Left ventricle myocardium superior (tissue), 1 donor: ENCODE measurements around the gene ANKRD26. TPM values are rescaled to one million over a fixed set of nuclear protein-coding genes. Genes with fewer than 3 reads are reported as not detected.

Experiments
- ATAC-seq: fragments of 200-7000 bp; cut with Tn5 transposase; one replicate; pipeline ENCODE4 v1.9.1; 2020; ENCODE audit warnings: mild to moderate bottlenecking, moderate library complexity
- DNase-seq: peaks from one replicate; pipeline ENCODE4 v3.0.0-alpha.2; 2020
- intact Hi-C: fragments of 100-400 bp; cut with micrococcal nuclease; formaldehyde crosslinking; loops from one replicate; pipeline ENCODE4 v1.11.0; 2022
- total RNA-seq: library from RNA; stranded (reverse); fragmentation: NEBNext Ultra II Directional; extraction: Animal tissue kit (Norgen Biotek cat#: 25700); gene quantifications from one replicate; pipeline ENCODE4 v1.2.1, GENCODE V29; 2021
- donor health status: DM: no; HTN: yes; CAD: no; lungs with severe emphysema.

ANKRD26 gene
- total RNA-seq, 1 donor from 2014 or later: 12.3 TPM

DNA sequence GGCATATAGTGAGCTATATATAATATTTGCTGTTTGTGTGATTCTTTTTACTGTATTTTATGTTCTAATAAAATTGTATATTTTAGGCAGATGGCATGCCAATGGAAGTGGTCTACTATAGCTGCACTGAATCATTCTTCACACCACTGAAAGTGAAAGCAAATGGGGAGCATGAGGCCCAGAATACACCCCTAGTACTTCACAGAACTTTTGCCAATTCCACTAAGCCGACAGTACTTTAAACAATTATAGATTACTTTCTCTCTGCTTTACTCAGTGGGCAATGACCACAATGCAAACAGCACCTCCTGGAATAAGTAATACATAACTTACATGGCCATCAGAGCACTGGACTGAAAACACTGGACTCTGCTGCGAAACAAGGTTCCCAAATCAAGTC lies 70.2 kb downstream of the ANKRD26 start:
- ATAC-seq: no peak
- intact Hi-C loops: no loop called here
- DNase-seq: no peak

- DNase-seq (no peak), ATAC-seq (no peak)
- intact Hi-C loops: no loop called here
Observed at GRCh38 chr10:27022048-27022447, 78.2 kb downstream of the ANKRD26 start.

DNA sequence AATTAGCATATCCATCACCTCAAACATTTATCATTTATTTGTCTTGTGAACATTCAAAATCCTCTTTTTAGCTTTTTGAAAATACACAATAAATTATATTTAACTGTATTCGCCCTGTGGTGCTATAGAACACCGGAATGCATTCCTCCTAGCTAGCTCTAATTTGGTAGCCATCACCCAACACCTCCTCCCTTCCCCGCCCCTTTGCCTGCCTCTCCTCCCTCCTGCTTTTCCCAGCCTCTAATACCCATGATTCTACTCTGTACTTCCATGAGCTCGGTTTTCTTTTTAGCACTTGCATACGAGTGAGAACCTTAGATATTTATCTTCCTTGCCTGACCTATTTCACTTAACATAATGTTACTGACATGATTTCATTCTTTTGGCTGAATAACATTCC lies 80.1 kb downstream of the ANKRD26 start:
- peak; percentile 93 for ATAC-seq
- no peak for DNase-seq
- intact Hi-C loops: no loop called here

DNA sequence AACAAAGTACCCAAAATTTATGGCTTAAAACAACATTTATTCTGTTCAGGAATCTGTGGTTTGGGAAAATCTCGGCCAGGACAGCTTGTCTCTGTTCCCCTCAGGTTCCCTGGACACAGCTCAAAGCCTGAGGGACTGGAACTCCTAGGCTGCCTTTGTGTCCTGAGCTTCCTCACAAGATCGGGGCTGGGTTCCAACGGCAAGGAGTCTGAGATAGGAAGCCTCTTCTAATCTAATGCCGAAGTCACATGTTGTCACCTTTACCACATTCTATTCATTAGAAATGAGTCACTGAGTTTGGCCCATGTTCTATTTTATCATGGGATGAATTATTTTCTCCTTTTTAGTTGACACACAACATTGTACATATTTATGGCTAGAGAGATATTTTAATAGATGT lies 80.5 kb downstream of the ANKRD26 start:
- DNase-seq (no peak), ATAC-seq (peak; percentile 77)
- intact Hi-C loops: no loop called here

- no peak for ATAC-seq
- DNase-seq: no peak
- intact Hi-C loops: no loop called here
Observed at GRCh38 chr10:26997610-26998009, 102.7 kb downstream of the ANKRD26 start.

DNA sequence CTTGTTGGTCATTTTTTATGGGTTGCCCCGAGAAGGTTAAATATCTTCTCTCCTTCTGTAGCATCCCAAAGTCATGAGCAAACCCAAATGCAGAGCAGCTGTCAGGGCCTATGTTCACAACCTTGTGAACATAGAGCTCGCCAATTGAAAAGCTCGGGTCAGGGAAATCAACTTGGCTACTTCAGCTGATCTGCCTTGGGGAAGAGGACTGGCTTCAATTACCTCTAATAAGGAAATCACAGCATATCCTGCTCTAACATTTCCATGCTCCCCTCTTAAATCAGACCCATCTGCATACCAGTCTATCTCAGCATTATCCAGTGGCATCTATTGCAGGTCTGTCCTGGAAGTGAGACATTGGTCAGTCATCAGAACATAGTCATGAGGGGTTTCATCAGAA lies 105.6 kb downstream of the ANKRD26 start:
- ATAC-seq: no peak
- no peak for DNase-seq
- intact Hi-C loops: no loop called here

DNA sequence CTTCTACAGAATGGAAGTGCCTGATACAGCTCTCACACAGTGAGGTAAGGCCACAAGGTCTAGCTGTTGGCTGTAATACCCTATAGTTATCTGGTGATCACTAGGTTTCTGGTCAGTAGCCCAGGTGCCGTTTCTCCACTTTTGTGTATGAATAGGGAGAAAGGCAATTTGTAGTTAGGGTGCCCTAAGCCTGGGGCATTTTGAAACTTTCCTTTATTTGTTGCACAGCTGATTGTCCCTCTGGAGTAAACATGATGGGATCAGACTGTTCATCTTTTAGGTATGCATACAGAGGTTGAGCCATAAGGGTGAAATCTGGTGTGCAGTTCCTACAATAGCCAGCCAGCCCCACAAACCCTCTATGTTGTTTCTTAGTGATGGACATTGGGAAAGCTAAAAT lies 112.4 kb downstream of the ANKRD26 start:
- ATAC-seq (no peak), DNase-seq (no peak)
- intact Hi-C loops: no loop called here

GRCh38 chr10:26983156-26983555 lies 117.1 kb downstream of the ANKRD26 start:
- no peak for ATAC-seq
- intact Hi-C loops: no loop called here

GRCh38 chr10:26982058-26982457 lies 118.2 kb downstream of the ANKRD26 start:
- ATAC-seq (no peak), DNase-seq (no peak)
- intact Hi-C loops: no loop called here

More at GRCh38 chr10:26983156-26983555, 117.1 kb downstream of the ANKRD26 start:
- DNase-seq: no peak

DNA sequence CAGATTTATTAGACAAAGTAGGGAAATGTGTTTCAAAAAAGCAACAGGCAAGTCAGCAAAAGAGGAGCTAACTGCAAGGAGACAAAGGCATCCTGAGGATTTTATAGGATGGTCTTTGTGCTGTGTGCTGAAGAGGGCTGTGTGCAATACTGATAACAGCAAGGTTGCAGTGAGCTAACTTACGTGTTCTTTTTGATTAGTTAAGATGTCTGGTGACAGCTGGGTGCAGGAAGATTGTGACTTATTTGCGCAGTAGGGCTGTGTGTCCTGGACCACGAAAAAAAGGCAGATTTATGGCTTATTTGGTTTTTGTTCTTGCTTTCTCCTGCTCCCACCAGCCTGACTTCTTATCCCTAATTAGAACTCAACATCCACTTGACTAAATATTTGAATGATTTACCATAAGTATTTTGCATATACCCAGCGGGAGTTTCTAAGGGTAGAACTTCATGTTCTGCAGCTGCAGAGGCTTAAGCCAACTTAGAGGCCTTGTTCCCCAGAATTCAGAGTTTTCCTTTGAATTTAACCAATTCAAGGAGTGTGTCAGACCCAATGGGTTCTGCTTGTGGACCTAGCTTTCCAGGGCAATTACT lies 119.0 kb downstream of the ANKRD26 start:
- intact Hi-C loops: no loop called here
- ATAC-seq (no peak), DNase-seq (no peak)

DNA sequence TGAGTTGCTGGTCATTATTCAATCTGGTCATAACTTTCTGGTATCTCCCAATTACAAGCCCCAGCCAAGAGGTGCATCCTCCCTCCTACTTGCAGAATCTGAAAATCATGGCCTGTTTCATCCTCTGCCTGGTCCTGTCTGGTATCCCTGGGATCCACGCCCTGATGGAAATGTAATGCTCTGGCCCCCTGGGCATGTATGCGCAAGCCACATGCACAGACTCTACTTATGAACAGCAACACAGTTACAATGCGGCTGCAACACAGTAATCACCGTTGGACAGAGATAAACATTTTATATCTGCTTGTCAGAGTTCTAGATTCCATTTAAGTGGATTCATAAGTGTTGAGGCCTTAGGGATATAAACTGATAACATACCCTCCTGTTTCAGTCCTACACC lies 121.8 kb downstream of the ANKRD26 start:
- ATAC-seq: no peak
- no peak for DNase-seq
- intact Hi-C loops: no loop called here

DNA sequence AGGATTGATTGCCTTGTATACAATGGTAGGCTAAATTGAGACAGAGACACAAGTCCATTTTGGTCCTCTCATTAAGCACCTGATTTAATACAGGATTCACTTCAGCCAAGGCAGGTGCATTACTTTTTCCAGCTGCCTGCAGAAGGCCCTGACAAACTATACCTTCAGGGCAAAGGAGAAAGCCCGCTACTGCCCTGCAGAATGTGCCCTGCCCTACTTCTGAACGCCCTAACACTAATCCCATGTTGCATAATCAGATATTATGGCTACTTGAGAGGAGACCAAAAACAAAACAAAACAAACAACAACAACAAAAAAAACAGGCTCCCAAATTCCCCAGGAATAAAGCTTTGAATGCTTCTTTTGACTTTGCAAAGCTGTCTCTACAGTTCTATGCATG lies 122.7 kb downstream of the ANKRD26 start:
- DNase-seq (no peak), ATAC-seq (no peak)
- intact Hi-C loops: no loop called here

DNA sequence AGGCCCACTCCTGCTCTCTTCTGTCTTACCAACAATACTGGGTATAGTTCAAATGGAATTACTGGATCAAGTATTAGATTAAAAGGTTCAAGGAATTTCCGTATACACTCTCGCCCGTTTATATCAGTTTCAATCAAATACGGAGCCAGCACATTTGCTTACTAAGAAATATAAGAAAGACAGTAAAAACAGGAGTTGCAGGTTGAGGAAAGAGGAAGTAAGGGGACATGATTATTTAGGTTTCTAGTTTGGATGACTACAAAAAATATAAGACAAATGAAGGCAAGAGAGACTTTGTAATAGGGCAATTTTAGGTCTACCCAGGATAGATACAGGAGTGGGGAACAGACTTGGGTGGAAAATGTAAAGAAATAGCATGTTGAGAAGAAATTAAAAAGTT lies 129.6 kb downstream of the ANKRD26 start:
- no peak for ATAC-seq

DNA sequence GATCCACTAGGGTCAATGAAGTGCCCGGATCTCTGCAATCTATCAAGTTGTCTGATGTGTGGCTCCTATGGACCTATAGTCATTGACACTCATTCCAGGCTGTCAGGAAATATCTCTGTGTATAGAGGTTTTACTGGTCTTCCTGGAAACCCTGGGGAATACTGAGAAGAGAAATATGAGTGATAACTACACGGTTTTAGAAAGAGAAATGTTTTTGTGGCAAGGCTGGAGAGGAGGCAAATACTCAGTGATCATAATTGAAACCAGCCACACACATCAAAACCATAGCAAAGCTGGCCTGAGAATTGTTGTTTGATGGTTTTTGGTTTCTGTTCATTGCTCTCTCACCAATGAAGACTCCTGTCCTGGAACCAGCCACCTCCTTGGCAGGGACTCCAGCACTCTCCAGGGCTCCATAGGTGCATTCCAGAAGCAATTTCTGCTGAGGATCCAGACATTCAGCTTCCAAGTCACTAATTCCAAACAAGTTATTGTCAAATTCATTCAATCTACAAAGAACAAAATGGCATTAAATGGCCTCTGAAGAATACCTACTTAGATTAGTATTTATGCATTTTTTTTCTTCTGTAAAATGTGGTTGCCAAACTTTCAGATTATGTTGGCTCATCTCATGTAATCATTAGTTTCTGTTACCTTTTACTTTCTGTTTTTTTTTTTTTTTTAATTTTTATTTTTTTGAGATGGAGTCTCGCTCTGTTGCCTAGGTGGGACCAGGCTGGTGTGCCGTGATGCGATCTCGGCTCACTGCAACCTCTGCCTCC lies 131.0 kb downstream of the ANKRD26 start:
- DNase-seq: no peak
- no peak for ATAC-seq
- intact Hi-C loops: no loop called here

More for the DNA sequence above, 129.6 kb downstream of the ANKRD26 start:
- DNase-seq: no peak
- intact Hi-C loops: no loop called here

GRCh38 chr10:26962835-26963234 lies 137.5 kb downstream of the ANKRD26 start:
- DNase-seq: no peak
- intact Hi-C loops: no loop called here
- ATAC-seq: no peak

DNA sequence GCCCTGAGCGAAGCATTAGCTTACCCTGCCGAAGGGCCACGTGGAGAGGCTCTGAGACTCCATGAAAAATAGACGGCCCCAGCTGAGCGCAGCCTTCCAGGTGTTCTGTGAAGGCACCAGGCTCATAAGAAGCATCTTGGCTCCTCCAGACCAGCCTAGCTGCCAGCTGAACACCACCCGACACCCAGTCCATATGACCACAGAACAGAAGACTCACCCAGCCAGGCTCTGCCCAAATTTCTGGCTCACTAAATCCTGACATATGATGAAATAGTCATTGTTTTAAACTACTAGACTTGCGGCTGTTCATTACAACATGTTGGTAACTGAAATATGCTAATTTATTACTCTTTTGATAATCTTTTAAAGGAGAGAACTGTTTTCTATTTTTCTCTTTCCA lies 140.0 kb downstream of the ANKRD26 start:
- DNase-seq: no peak
- intact Hi-C loops: no loop called here
- ATAC-seq: no peak

- no peak for ATAC-seq
- intact Hi-C loops: no loop called here
- DNase-seq: no peak
Observed at GRCh38 chr10:26959841-26960240, 140.5 kb downstream of the ANKRD26 start.
